Measurements from ENCODE around the gene PKP2.

The PKP2 gene

DNA sequence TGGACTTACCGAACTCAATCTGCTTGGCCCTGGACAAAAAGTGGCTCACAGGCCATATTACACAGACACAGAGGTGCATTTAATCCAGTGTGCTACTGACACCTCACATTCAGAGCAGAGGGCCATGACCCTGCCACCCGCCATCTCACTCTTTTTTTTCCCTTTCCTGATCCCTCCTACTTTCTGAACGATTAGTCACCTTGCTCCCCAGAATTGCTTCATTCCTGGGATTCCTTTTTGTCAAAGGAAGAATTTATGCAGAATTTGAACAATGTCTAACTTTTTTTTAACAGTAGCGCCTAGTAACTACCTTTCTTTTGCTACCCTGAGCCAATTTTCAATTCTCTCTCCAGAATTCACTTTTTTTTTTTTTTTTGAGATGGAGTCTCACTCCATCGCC is 4.6 kb downstream of the PKP2 start:
- H3K4me3 ChIP-seq (ENCODE audit: low read depth, low read length) = no peak overlapping the region
- in situ Hi-C loops (cut with HindIII; ENCODE audit: low sequenced_read_pairs) = no loop called here
- DNase-seq (ENCODE audit: low read depth) = no peak
- TF ChIP-seq, protein P1, sequence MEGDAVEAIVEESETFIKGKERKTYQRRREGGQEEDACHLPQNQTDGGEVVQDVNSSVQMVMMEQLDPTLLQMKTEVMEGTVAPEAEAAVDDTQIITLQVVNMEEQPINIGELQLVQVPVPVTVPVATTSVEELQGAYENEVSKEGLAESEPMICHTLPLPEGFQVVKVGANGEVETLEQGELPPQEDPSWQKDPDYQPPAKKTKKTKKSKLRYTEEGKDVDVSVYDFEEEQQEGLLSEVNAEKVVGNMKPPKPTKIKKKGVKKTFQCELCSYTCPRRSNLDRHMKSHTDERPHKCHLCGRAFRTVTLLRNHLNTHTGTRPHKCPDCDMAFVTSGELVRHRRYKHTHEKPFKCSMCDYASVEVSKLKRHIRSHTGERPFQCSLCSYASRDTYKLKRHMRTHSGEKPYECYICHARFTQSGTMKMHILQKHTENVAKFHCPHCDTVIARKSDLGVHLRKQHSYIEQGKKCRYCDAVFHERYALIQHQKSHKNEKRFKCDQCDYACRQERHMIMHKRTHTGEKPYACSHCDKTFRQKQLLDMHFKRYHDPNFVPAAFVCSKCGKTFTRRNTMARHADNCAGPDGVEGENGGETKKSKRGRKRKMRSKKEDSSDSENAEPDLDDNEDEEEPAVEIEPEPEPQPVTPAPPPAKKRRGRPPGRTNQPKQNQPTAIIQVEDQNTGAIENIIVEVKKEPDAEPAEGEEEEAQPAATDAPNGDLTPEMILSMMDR (IDR thresholded peaks at IDR 0.05; ENCODE audit: low read depth, low read length, missing control alignments) = no peak

DNA sequence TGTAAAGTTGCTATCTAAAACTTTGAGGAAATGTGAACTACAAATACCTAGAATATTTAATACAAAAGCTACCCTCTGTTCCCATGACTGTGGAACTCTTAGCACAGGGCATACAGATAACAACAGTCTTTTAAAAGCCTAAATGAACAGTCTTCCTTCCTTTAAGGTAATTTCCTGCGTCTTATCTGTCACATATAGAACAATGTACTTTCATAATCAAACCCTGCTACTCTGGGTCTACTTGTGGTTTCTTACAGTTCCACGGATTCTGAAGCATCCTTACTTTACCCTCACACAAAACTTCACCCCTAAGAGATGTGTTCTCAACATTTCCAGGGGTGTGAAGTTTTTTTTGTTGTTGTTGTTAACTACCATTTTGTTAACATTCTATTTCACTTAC is 5.1 kb downstream of the PKP2 start:
- TF ChIP-seq, protein P1 (IDR thresholded peaks at IDR 0.05; ENCODE audit: low read depth, low read length, missing control alignments) = no peak
- in situ Hi-C loops (cut with HindIII; ENCODE audit: low sequenced_read_pairs) = no loop called here
- H3K4me3 ChIP-seq (ENCODE audit: low read depth, low read length) = no peak overlapping the region
- DNase-seq (ENCODE audit: low read depth) = no peak

DNA sequence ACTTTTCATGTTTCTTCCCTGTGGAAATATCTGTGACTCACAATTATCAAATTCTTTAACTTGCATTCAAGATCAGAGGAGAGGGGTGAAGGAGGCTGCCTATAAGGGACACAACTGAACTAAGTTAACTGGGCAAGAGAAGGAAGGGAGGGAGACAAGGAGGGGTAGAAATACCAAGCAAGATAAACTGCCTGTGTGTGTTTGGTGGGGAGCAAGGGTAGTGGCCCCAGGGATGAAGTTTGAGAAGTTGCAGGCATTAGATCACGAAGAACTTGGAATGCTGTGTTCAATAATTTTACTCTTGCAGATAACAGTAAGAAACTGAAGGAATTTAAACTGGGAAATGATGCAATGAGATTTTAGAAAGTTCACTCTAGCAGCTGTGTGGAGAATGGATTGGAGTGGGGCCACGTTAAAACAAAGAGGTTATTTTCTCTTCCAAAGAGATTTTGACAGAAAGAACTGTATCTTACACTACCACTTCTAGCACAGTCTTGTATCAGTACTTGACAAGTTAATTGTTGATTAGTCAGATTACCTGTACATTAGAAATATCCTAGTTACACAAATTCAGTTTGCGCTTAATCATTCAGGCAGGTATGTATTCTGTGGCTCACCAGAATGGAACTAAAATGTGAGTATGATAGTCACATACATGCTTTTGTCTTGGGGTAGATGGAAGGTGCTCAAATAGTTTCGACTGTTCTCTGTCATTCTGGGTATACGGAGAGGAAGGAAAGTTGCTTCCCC is 7.4 kb downstream of the PKP2 start:
- in situ Hi-C loops (cut with HindIII; ENCODE audit: low sequenced_read_pairs) = no loop called here
- no peak for DNase-seq (ENCODE audit: low read depth)
- no peak overlapping the region for H3K4me3 ChIP-seq (ENCODE audit: low read depth, low read length)
- TF ChIP-seq, protein P1 (IDR thresholded peaks at IDR 0.05; ENCODE audit: low read depth, low read length, missing control alignments) = no peak

DNA sequence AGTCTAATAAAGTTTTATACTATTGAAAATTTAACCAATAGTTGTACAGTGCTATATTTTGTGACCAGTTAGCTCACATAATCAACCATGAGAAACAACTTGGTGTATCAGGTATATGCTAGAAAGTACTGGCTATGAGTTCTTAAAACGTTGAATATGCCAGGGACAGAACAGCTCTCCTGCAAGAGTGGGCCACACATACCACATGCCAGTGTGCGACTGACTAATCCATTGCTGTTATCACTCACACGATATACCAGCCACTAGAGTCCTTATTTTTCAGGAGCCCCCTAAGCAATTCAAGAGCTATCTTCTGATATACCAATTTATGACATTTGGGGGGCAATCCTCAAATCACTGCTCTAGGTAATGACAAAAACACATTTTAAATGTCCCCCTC is 9.5 kb downstream of the PKP2 start:
- H3K4me3 ChIP-seq (ENCODE audit: low read depth, low read length) = no peak overlapping the region
- in situ Hi-C loops (cut with HindIII; ENCODE audit: low sequenced_read_pairs) = no loop called here
- no peak for DNase-seq (ENCODE audit: low read depth)
- TF ChIP-seq, protein P1 (IDR thresholded peaks at IDR 0.05; ENCODE audit: low read depth, low read length, missing control alignments) = no peak

DNA sequence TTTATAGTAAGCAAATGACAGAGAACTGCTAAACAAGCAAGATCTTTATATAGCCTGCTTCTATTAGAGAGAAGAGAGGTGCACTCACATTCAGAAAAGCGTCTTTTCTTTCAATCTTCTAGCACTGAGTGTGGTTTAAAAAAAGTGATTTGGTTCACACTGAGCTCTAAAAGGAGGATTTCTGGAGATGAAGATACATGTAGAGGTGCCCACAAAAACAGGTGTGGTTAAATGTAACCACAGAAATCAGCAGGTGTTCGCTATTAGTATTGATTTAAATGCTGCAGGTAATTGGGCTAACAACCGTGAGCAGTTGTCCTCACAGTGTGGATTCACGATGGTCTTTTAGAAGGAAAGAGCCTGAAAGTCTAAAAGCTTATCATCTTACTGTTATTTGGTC is 10.7 kb downstream of the PKP2 start:
- in situ Hi-C loops (cut with HindIII; ENCODE audit: low sequenced_read_pairs) = no loop called here
- DNase-seq (ENCODE audit: low read depth) = no peak
- no peak overlapping the region for H3K4me3 ChIP-seq (ENCODE audit: low read depth, low read length)
- TF ChIP-seq, protein P1 (IDR thresholded peaks at IDR 0.05; ENCODE audit: low read depth, low read length, missing control alignments) = no peak

DNA sequence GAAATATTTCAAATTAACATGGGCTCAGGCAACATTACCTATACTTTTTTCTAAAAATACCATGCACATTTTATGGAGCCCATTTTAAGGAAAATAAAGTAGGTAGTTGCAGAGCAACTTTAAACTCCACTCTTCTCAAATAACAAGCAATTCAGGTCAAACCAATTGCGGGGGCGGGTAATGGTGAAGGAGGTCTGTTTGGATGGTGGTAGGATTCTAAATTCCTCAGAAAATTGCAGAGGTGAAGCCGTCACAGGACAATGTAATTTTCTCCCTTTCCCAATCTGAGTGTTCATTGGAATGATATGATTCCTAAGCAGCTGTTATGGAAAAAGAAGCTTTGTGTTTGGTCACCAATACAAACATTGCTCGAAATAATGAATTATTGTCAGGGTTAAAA is 11.6 kb downstream of the PKP2 start:
- TF ChIP-seq, protein P1 (IDR thresholded peaks at IDR 0.05; ENCODE audit: low read depth, low read length, missing control alignments) = no peak
- H3K4me3 ChIP-seq (ENCODE audit: low read depth, low read length) = no peak overlapping the region
- in situ Hi-C loops (cut with HindIII; ENCODE audit: low sequenced_read_pairs) = no loop called here
- no peak for DNase-seq (ENCODE audit: low read depth)

All from astrocyte of the cerebellum (primary cell).